GM12873 (cell line): Measurements from ENCODE around the gene GPRIN3.

ENCODE experiments used
- CTCF ChIP-seq: IDR thresholded peaks from 2 replicates; pipeline ENCODE4 v1.5.1; 2012; ENCODE audit warnings: low read depth, mild to moderate bottlenecking, moderate library complexity, low read length, control low read depth; ENCODE audit not compliant: insufficient read depth; ENCODE audit errors: missing control alignments

GPRIN3 gene

GRCh38 chr4:89283226-89284009 is 24.2 kb downstream of the GPRIN3 start:
- TF ChIP-seq CTCF = no peak

- TF ChIP-seq CTCF = no peak
Observed at GRCh38 chr4:89279385-89279784, 28.2 kb downstream of the GPRIN3 start.

- TF ChIP-seq CTCF = no peak
Observed at GRCh38 chr4:89277412-89277811, 30.2 kb downstream of the GPRIN3 start.

GRCh38 chr4:89276296-89276695 is 31.3 kb downstream of the GPRIN3 start:
- no peak for TF ChIP-seq CTCF

- no peak for TF ChIP-seq CTCF
Observed at GRCh38 chr4:89275587-89275986, 32.0 kb downstream of the GPRIN3 start.

GRCh38 chr4:89273741-89274141 is 33.9 kb downstream of the GPRIN3 start:
- no peak for TF ChIP-seq CTCF

- no peak for TF ChIP-seq CTCF
Observed at GRCh38 chr4:89270792-89271191, 36.8 kb downstream of the GPRIN3 start.
